Measurements from ENCODE around the gene SPA17. TPM values are rescaled to one million over a fixed set of nuclear protein-coding genes. Genes with fewer than 3 reads are reported as not detected.

Gene SPA17
- total and polyA plus RNA-seq, 4 donors = 14.4 to 28.9 (median 16.0) TPM

DNA sequence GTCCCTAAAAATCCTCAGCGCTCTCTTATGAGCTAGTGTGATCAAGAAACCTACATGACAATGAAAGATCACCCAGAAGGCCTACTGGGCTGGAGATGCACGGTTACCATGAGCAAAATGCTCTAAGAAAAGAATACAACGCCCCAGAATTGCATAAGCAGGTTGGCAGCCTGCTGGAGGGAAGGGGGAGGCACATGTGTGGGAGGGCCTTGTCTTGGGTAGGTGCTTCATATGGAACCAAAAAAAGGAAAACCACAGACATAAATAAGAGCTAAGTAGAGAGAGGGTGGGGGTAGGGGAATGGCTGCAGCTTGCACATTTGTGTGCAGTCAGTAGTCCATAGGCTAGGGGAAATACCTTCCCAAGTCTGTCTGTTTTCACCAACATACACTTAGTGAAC, 3.0 kb upstream of the SPA17 start:
- Histone ChIP-seq H3K9me3 (ENCODE audit: control insufficient read depth in 4 of 4, insufficient read depth in 3 of 4, low read length in 3 of 4) (no peaks in the 10 kb centered on the region), H3K27me3 (ENCODE audit: control insufficient read depth in 3 of 3, insufficient read depth in 3 of 3, low read length in 2 of 3) (no peaks in the 10 kb centered on the region), H3K27ac (ENCODE audit: low read depth in 1 of 2, low read length in 1 of 2) (peak overlapping the region in 1 of 2 donors; percentile 15)

DNA sequence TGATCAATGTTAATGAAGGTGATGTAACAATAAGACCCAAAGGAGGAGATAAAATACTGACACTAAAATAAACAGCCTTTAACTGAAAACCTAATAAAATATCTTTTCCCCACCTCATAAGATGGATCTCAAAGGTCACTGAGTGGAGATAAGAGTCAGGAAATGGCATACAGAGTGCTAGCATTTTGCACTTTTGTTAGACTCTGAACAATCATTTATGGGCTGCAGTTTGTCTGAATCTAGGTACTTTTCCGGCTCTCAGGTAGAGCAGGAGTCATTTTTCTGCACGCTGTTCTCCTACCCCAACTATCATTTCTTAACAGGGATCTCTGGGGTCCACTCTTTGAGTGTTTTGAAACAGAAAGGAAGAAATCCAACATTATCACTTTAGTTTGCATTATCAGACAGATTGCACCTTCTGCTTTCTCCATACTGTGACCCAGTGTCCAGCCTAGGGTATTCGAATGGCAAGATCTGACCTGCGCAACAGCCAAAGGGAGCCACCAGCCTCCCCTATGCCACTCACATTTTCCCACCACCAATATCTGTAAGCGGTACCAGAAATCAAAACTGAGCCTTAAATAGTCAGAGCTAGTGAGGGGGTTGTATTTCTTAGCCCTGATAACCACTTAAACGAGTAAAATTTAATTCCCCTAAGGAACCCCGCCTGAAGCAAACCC, 1.0 kb upstream of the SPA17 start:
- H3K9ac ChIP-seq (ENCODE audit: insufficient read depth in 1 of 2, low read length in 2 of 2) = peak overlapping the region; percentile 67 to 89
- no peak for DNase-seq
- peaks cover 0 to 22% (median 3%) of the 10 kb centered on the region in 5 donors for H3K4me1 ChIP-seq (ENCODE audit: control insufficient read depth in 5 of 5, insufficient read depth in 5 of 5, low read length in 5 of 5)
- peak overlapping the region; percentile 40 for H3K4me3 ChIP-seq
- no peaks in the 10 kb centered on the region for H3K27me3 ChIP-seq (ENCODE audit: control insufficient read depth in 3 of 3, insufficient read depth in 3 of 3, low read length in 2 of 3)
- WGBS, 2 donors = 40 to 52% methylated on average over 7 of the region's 7 CpGs
- H3K27ac ChIP-seq (ENCODE audit: low read depth in 1 of 2, low read length in 1 of 2) = peak overlapping the region in 1 of 2 donors; percentile 80
- no peak for ATAC-seq (ENCODE audit: insufficient read depth, low FRiP score)
- H3K36me3 ChIP-seq (ENCODE audit: control insufficient read depth in 4 of 4, insufficient read depth in 4 of 4, low read length in 4 of 4) = no peaks in the 10 kb centered on the region
- H3K9me3 ChIP-seq (ENCODE audit: control insufficient read depth in 4 of 4, insufficient read depth in 3 of 4, low read length in 3 of 4) = no peaks in the 10 kb centered on the region
- TF ChIP-seq, protein P1, sequence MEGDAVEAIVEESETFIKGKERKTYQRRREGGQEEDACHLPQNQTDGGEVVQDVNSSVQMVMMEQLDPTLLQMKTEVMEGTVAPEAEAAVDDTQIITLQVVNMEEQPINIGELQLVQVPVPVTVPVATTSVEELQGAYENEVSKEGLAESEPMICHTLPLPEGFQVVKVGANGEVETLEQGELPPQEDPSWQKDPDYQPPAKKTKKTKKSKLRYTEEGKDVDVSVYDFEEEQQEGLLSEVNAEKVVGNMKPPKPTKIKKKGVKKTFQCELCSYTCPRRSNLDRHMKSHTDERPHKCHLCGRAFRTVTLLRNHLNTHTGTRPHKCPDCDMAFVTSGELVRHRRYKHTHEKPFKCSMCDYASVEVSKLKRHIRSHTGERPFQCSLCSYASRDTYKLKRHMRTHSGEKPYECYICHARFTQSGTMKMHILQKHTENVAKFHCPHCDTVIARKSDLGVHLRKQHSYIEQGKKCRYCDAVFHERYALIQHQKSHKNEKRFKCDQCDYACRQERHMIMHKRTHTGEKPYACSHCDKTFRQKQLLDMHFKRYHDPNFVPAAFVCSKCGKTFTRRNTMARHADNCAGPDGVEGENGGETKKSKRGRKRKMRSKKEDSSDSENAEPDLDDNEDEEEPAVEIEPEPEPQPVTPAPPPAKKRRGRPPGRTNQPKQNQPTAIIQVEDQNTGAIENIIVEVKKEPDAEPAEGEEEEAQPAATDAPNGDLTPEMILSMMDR (IDR thresholded peaks at IDR 0.05; ENCODE audit: control extremely low read depth, extremely low read depth) = no peak

More for the DNA sequence above, 3.0 kb upstream of the SPA17 start:
- Histone ChIP-seq H3K36me3 (ENCODE audit: control insufficient read depth in 4 of 4, insufficient read depth in 4 of 4, low read length in 4 of 4) (peaks cover 0 to 4% (median 0%) of the 10 kb centered on the region in 4 donors), H3K9ac (ENCODE audit: insufficient read depth in 1 of 2, low read length in 2 of 2) (no peak overlapping the region), H3K4me3 (no peak overlapping the region), H3K4me1 (ENCODE audit: control insufficient read depth in 5 of 5, insufficient read depth in 5 of 5, low read length in 5 of 5) (peaks cover 0 to 14% (median 2%) of the 10 kb centered on the region in 5 donors)
- TF ChIP-seq, protein P1 (IDR thresholded peaks at IDR 0.05; ENCODE audit: control extremely low read depth, extremely low read depth) = no peak
- WGBS, 2 donors = 26 to 41% methylated on average over 3 of the region's 3 CpGs
- DNase-seq (no peak), ATAC-seq (ENCODE audit: insufficient read depth, low FRiP score) (no peak)

DNA sequence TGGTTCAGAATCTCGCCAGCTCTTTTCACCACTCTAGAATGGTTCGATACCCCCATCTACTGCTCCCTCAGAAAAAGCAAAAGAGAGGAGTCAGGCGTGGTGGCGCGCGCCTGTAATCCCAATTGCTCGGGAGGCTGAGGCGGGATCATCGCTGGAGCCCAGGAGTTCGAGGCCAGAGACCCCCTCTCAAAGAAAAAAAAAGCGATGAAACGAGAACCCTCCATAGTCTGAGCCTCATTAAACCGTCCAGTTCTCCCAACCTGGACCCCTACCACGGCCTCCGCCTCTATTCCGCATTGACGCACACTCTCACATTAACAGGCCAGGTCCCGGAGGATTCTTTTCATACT, 439 bp downstream of the SPA17 start:
- Histone ChIP-seq H3K27me3 (ENCODE audit: control insufficient read depth in 3 of 3, insufficient read depth in 3 of 3, low read length in 2 of 3) (no peaks in the 10 kb centered on the region), H3K27ac (ENCODE audit: low read depth in 1 of 2, low read length in 1 of 2) (peak overlapping the region; percentile 55 to 88), H3K4me3 (peak overlapping the region; percentile 58), H3K36me3 (ENCODE audit: control insufficient read depth in 4 of 4, insufficient read depth in 4 of 4, low read length in 4 of 4) (no peaks in the 10 kb centered on the region), H3K9me3 (ENCODE audit: control insufficient read depth in 4 of 4, insufficient read depth in 3 of 4, low read length in 3 of 4) (no peaks in the 10 kb centered on the region), H3K4me1 (ENCODE audit: control insufficient read depth in 5 of 5, insufficient read depth in 5 of 5, low read length in 5 of 5) (peaks cover 0 to 24% (median 3%) of the 10 kb centered on the region in 5 donors), H3K9ac (ENCODE audit: insufficient read depth in 1 of 2, low read length in 2 of 2) (peak overlapping the region; percentile 63 to 66)
- TF ChIP-seq, protein P1 (IDR thresholded peaks at IDR 0.05; ENCODE audit: control extremely low read depth, extremely low read depth) = no peak
- no peak for ATAC-seq (ENCODE audit: insufficient read depth, low FRiP score)
- DNase-seq = no peak
- 34 to 37% methylated on average over 18 of the region's 18 CpGs for WGBS, 2 donors

Measured in lung (tissue), 12 donors.